GM18873 (cell line): ENCODE measurements around the gene INSIG1.

Experiments used
- ATAC-seq: cut with Tn5 transposase; IDR thresholded peaks from one replicate; pipeline ENCODE4 v1.9.1; 2021; ENCODE audit warnings: mild to moderate bottlenecking, moderate library complexity, moderate number of reproducible peaks; ENCODE audit not compliant: unreplicated experiment, low FRiP score

Gene INSIG1

DNA sequence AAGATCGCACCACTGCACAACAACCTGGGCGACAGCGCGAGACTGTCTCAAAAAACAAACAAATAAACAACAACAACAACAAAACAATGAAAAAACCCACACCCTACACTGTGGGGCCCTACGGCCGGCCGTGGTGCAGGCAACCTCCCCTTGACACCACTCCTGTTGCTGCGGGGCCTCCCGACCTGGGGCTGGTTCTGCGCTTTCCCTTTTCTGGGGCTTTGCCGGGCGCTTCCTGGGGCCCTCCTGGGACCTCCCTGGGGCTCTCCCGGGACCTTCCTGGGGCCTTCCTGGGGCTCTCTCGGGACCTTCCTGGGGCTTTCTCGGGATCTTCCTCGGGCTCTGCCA lies 46.6 kb downstream of the INSIG1 start:
- peak; percentile 20 for ATAC-seq

DNA sequence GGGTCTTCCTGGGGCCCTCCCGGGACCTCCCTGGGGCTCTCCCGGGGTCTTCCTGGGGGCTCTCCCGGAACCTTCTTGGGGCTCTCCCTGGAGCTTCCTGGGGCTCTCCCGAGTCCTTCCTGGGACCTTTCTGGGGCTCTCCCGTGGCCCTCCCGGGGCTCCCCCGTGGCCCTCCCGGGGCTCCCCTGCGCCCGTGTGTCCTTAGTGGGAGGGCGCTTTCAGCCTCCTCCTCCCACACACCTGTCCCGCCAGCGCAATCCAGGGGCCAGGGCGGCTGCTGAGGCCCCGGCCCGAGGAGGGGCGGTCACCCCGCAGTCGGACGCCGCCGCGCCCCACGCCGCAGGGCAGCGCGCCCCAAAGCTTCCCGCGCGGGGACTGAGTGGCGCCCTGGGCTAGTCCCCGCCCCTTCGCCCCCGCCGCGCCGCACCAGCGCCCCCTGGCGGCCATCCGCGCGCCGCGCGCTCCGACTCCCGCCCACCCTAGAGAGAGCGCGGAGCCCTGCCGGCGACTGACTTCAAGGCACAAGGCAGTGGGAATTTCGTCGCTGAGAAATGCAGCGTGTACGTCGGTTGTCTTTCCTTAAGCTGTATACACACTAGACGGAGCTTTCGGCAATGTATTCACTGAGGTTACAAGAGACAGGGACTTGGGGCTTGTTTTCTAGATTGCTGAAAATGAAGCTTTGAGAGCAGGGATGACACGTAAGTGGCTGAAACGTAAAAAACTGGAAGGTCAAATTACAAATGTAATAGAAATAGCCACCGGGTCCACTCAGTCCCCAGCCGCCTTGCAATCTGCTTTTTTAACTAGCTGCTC lies 47.1 kb downstream of the INSIG1 start:
- peak; percentile 55 for ATAC-seq

DNA sequence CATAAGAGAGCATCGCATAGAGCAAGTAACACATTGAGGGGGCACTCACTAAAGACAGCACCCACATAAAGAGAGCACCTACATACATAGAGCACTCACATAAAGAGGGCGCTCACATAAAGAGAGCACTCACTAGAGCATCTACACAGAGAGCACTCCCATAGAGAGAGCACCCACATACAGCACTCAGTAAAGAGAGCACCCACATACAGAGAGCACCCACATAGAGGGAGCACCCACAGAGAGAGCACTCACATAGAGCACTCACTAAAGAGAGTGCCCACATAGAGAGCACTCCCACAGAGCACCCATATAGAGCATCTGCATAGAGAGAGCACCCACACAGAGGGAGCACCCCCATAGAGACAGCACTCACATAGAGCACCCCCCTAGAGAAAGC lies 47.8 kb downstream of the INSIG1 start:
- no peak for ATAC-seq

DNA sequence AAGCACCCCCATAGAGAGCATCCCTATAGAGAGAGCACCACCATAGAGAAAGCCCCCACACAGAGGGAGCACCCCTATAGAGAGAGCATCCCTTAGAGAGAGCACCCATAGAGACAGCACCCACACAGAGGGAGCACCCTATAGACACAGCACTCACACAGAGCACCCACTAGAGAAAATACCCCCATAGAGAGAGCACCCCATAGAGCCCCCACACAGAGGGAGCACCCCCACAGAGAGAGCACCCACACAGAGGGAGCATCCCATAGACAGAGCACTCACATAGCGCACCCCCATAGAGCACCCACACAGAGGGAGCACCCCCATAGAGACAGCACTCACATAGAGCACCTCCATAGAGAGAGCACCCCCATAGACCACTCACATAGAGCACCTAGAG lies 48.6 kb downstream of the INSIG1 start:
- ATAC-seq: no peak

DNA sequence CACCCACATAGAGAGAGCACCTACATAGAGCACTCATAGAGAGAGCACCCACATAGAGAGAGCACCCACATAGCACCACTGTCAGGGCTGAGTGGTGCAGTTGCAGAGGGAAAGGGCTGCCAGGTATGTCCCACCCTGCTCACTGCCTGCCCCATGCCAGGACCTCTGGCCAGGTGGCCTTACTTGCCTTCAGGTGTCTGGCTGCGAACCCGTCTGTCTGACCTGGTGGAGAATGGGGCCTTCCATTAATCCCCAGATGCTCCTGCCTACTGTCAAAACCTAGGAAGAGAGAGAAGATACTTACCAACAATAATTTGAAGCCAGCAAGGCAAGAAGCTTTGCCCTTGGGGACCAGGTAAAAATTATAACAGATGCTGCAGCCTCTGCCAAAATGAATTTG lies 51.1 kb downstream of the INSIG1 start:
- ATAC-seq: no peak

DNA sequence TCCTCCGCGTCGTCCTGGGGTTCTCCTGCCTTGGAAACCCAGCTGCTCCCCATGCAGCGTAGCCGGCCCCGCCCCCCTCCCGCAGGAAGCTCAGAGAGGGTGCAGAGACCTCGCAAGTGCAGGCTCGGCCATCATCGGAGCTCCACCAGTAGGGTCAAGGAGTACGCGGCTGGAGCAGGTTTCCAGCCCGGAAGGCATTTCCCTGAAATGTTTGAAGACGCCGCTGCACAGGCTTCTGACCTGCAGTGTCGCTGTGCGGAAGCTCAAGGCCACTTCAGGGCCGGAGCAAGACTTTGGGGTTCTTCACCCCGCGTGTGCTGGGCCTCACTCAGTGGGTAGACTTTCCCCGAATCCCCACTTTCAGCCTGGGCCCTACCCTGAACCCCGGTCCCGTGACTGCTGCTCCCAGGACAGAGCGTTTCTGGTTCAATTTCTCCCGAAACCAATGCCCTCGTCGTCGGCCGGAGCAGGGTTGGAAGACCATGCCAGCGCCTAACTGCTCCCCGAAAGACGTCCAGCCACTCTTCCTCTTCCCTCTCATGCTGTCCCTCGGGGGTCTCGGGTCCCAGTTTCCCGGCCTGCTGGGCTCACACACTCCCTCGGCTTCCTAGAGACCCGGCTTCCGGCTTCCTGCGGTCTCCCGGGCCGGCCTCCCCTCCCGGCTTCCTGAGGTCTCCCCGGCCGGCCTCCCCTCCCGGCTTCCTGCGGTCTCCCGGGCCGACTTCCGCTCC lies 52.1 kb downstream of the INSIG1 start:
- ATAC-seq: no peak

DNA sequence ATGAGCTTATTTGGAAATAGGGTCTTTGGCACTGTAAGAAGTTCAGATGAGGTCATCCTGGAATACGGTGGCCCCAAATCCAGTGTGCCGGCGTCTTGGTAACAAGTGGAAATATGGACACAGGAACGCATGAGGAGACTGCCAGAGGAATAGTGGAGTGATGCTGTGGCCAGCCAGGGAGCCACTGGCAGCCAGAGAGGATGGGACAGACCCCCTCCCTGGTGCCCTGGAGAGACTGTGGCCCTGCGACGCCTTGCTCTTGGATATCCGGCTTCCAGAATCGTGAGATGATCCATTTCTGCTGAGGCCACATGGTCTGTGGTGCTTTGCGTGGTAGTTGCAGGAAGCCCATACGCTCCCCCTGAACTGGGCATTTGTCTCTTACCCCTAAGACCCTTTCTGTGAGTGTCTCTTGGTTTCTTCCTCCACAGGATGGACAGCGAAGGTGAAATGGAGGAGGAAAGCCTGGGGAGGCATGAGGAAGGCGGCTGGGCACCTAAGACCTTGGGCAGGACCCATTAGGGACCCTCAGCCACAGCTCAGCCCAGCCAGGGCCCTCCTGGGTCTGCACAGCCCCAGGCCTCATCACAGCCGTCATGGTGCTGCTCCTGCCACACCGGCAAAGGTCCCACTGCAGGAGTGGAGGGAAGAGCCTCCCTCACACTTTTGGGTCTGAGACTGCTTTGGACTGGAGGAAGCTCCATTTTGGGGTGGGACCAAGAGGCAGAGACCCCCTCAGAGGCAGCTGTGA lies 53.6 kb downstream of the INSIG1 start:
- no peak for ATAC-seq

DNA sequence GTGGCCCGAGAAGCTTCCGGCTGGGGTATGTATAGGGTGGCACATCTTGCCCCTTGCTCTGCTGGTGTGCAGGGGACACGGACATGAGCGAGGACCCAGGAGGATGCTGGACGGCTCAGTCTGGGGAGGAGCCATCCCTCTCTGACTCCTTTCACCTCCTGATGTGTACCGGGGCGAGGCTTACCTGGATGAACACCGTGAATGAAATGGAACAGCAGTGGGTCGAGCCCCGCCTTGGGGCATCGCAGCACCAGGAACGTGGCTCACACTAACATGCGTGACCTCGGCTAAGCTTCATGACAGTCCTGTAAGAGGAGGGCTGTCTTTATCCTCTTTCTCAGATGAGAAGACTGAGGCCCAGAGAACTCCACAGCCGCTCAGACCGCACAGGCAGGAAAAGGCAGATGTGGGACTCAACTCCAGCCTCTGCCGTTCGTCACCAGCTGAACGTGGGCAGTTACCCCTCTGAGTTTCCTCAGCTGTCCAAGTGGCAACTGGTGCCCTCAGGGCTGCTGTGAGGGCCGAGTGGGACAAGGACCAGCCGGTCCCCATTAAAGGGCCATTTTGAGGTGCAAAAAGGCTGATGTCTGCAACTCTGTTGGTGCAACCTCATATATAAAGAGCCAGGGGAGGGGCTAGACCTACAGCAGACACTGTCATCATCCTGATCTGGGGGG lies 54.5 kb downstream of the INSIG1 start:
- no peak for ATAC-seq

DNA sequence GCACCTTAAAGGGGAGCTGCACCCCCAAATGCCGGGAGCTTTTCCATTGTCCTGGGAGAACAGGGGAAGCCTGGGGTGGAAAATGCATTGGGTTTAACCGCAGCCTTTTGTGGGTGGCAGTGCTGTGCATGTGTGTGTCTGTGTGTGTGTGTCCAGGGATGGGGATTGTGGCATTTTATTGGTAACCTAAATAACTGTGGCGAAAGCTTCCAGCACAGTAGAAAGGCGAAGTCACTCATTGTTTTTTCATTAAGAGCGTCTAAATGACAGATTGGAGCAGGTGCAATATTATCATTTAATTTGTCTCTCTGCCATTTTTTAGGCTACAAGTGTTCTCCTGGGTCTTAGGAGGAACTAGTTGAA lies 55.1 kb downstream of the INSIG1 start:
- no peak for ATAC-seq

DNA sequence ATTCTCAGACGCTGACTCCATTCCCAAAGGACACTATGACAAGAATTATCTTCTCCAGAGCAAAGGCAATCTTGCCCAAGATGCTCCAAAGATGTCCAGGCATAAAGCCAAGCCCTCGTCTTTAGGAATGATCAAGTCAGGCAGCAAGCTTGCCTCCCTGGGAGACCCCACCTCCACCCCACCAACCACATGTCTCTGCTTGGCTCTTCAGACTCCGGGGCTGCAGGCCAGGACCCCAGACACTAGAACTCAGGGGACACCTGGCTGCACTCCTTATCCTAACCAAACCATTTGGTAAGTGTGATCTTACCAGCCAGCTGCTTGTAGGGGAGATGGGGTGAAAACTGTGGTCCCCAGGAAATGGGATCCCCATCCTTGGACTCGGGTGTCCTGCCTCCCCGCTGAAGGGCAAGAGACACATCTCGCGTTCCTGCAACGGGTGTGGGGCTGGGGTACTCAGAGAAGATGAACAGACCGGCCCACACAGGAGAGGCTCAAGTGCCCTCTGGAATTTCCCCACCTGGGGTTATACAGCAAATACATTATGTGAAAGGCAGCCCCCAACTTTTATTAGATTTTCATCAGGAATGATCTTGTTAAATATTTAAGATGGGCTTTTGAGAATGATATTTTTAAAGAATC lies 55.7 kb downstream of the INSIG1 start:
- no peak for ATAC-seq

DNA sequence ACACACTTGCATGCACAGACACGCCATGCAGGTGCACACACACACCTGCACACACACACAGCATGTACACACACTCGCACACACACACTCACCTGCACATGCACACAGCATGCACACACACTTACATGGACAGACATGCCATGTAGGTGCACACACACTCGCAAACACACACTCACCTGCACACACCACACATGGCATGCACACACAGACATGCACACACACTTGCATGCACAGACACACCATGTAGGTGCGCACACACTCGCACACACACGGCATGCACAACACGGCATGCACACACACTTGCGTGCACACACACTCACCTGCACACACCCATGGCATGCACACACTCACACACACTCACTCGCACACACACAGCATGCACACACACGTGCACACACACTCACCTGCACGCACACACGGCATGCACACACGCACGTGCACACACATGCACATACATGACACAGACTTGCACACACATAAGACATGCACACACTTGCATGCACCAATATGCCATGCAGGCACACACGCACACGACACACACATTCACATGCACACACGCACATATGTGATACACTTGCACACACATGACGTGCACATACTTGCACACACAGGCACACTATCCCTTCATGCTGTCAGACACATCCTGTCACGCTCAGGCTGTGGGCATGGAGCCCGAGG lies 56.8 kb downstream of the INSIG1 start:
- ATAC-seq: no peak

DNA sequence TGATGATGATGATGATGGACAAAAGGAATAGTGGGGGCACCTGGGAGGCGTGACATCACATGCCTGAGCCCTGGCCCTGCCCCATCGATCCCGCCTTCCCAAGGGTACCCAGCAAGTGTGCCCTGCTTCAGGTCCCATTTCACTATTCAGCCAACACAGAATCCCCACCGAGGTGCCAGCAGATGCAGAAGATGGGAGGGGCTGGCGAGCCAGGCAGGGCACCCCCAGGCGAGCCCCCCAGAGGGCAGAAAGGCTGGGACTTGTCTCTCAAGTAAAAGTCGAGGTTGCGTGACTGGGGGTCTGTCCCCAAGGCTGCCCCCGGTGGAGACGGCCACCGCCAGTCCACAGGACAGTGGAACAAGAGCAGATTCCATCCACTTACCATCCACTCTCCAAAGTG lies 57.5 kb downstream of the INSIG1 start:
- no peak for ATAC-seq

DNA sequence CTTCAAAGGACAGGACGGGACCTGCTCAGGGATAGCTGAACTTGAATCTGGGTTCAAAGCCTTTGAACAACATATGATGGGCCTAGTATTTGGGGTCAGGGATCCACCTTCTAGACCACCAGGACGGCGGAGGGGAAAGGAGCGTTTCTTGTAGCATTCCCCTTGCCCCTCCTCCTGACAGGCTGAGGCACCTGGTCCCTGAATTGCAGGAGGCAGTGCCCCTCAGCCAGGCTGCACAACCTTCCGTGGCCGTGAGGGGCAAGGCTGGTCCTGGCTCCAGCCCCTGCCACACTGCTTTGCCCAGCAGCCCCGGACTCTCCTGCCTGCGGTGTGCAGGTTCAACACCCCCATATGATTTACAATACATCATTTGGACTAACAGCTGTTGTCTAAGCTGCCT lies 58.1 kb downstream of the INSIG1 start:
- ATAC-seq: no peak

DNA sequence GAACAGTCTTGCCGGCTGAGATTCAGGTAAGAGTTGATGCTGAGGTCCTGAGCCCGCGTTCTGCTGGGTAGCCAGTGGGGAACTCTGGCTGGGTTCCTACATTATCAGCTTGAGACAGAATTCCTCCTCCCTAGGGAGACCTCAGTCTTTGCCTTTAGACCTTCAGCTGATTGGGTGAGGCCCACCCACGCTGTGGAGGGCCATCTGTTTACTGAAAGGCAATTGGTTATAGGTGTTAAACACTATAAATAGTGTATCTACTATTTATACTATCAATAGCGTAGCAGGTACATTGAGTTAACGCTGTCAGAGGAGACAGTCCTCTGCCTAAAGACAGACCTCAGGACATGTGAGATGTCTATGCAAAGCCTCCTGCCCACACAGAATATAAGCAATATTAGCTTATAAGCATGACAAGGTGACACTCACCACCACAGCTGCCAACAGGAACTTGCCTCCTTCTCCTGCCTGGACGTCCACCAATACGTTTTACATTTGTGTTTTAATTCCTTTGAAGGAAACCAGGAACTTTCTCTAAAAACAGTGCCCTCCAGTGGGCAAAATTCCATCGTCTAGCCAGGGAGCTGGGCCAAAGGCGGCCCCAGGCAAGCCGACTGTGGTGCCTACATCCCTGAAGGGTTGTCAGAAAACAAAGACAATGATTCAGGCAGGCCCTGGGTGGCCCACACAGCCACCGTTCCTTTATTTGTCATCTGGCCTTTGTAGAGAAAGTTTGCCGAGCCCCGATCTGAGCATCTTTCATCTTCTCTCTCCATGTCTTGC lies 58.8 kb downstream of the INSIG1 start:
- no peak for ATAC-seq

DNA sequence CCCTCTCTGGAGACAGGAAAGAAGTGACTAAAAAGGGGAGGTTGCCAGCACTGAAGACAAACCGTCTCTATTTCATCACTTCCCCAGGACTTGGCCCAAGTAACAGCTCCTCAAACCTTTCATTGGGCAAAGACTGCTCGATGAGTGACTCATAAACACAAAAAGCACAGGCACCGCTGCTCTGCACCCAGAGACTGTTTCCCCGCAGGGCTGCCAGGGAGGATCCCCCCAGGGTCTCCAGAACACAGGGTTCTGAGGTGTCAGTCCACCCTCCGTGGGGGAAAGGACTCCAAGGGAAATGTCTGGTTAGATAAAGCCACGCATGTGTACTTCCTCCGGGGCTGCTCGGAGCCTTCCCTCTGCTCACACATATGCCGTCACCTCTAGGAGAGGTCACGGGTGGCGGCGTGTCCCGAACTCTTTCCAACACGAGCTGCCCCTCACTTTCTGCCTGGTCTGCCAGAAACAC lies 59.9 kb downstream of the INSIG1 start:
- no peak for ATAC-seq

DNA sequence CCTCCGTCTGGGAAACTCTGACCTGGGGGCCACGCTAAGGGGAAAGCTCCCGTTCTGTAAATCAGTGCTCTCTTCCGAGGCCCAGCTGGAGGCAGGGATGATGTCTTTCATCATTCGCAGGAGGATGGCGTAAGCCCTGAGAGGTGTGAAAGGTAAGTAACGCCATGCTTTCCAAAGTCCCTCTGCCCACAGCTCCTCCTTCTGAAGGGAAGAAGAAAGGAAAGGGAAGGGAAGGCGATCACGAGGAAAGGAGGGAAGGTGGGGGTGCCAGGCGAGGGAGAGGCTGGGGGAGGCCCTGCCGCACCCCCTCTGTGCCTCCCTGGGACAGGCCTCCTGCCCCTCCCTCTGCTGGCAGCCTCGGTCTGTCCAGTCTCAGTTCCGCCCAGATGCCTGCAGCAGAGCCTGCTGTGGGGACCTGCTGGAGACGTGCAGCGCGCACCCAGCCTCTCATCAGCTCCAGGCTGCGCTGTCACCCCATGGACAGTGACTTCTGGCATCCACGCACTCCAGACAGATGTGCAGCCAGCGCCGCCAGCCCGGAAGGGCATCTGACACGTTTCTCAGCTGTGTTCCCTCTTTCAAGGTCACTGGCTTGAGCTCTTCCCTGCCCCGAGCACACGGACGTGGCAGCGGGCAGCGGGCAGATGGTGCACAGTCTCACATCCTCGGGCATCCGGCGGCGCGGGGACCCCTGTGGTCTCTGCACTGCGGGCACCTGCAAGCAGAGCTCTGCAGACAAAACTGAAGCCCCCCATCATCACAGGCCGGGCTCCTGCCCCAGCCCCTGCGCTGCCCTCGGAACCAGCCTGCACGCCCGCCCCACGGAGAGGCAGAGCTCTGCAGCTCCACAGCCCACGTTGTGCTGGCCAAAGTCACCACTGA lies 60.6 kb downstream of the INSIG1 start:
- ATAC-seq: no peak

DNA sequence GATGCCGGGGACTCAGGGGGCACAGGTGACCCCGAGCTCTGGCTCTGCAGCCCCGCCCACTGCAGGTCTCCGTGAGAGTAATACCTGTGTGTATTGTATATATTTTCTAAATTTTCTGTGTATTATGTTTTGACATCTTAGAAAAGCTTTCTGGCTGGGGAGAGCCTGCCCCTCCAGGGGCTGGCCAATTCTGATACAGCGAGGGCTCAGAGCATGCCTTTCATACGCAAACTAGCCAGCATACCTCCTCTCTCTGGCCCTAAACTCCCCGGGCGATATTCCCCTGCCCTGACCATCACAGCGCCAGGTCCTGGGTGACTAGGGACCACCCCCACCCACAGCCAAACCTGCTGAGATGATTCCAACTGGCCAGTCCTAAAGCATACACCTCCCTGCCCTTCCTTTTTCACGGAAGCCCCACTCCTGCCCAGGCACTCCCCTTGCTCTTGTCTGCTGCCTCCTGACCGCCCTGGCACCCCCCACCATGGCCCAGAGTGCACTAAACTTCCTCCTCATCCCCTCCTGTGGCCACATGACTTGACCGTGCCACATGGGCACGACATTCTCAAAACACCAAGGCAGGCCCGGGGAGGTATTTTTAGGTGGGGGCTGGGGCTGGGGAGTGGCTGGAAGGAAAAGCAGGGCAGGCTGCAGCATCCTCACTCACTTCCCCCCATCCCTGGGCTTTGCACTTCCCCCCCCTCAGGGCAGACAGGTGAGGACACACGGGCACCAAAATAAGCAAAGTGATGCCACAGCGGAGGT lies 61.5 kb downstream of the INSIG1 start:
- no peak for ATAC-seq
